ENCODE measurements around the gene TNFRSF9. TPM values are rescaled to one million over a fixed set of nuclear protein-coding genes. Genes with fewer than 3 reads are reported as not detected.

TNFRSF9 gene
- total RNA-seq, 1 donor from 2014 or later: 0.22 TPM

- intact Hi-C loops (cut with DNase I): no loop called here
- no peak for DNase-seq (ENCODE audit: low spot score)
Measured at GRCh38 chr1:7885513-7886404, 54.9 kb downstream of the TNFRSF9 start.

GRCh38 chr1:7884757-7885156 is 55.9 kb downstream of the TNFRSF9 start:
- DNase-seq (ENCODE audit: low spot score): no peak
- intact Hi-C loops (cut with DNase I): no loop called here

- no peak for DNase-seq (ENCODE audit: low spot score)
- intact Hi-C loops (cut with DNase I): no loop called here
Measured at GRCh38 chr1:7879228-7879627, 61.4 kb downstream of the TNFRSF9 start.

GRCh38 chr1:7878027-7878426 is 62.6 kb downstream of the TNFRSF9 start:
- DNase-seq (ENCODE audit: low spot score): no peak
- intact Hi-C loops (cut with DNase I): no loop called here

- intact Hi-C loops (cut with DNase I): no loop called here
- no peak for DNase-seq (ENCODE audit: low spot score)
Measured at GRCh38 chr1:7873801-7874795, 66.5 kb downstream of the TNFRSF9 start.

- DNase-seq (ENCODE audit: low spot score): no peak
- intact Hi-C loops (cut with DNase I): no loop called here
Measured at GRCh38 chr1:7871136-7871535, 69.5 kb downstream of the TNFRSF9 start.

- intact Hi-C loops (cut with DNase I): no loop called here
- no peak for DNase-seq (ENCODE audit: low spot score)
Measured at GRCh38 chr1:7869136-7869920, 71.3 kb downstream of the TNFRSF9 start.

- intact Hi-C loops (cut with DNase I): no loop called here
Measured at GRCh38 chr1:7868070-7868780, 72.4 kb downstream of the TNFRSF9 start.

GRCh38 chr1:7865978-7866377 is 74.7 kb downstream of the TNFRSF9 start:
- intact Hi-C loops (cut with DNase I): no loop called here
- no peak for DNase-seq (ENCODE audit: low spot score)

More at GRCh38 chr1:7868070-7868780, 72.4 kb downstream of the TNFRSF9 start:
- no peak for DNase-seq (ENCODE audit: low spot score)

Other genes with a start within 250 kb of the TNFRSF9 start
- gene VAMP3, start 169.5 kb downstream of the TNFRSF9 start, total RNA-seq: 78.1 TPM
- 24.0 TPM for gene PER3, start 156.5 kb downstream of the TNFRSF9 start, total RNA-seq
- not detected for gene UTS2, start 87.8 kb downstream of the TNFRSF9 start, total RNA-seq
- gene PARK7, start 20.9 kb upstream of the TNFRSF9 start, total RNA-seq: 316 TPM
- gene ERRFI1, start 85.5 kb upstream of the TNFRSF9 start, total RNA-seq: 8.2 TPM

All from cardiac septum (tissue), 1 donor.